H1 (cell line): ENCODE measurements around the gene SZT2. TPM values are rescaled to one million over a fixed set of nuclear protein-coding genes. Genes with fewer than 3 reads are reported as not detected.

Experiments
- CBX8 ChIP-seq: fragments of 300-800, 300-1000 bp; sonication (generic); IDR thresholded peaks from 2 replicates; pipeline ENCODE4 v1.7.1; 2016; ENCODE audit warnings: low read depth, low read length, borderline replicate concordance
- CHD1 ChIP-seq: IDR thresholded peaks from 2 replicates; pipeline ENCODE4 v1.6.1; 2012; ENCODE audit warnings: low read depth, low read length, improper control_type of control experiment
- CREB1 ChIP-seq: IDR thresholded peaks from 2 replicates; pipeline ENCODE4 v1.6.1; 2012; ENCODE audit warnings: inconsistent platforms
- GABPA ChIP-seq: IDR thresholded peaks from 2 replicates; pipeline ENCODE4 v1.6.1; 2011; ENCODE audit warnings: mild to moderate bottlenecking, low read length, moderate library complexity, borderline replicate concordance; ENCODE audit not compliant: insufficient read depth
- JUND ChIP-seq: IDR thresholded peaks from 2 replicates; pipeline ENCODE4 v1.6.1; 2011; ENCODE audit warnings: mild to moderate bottlenecking, improper control_type of control experiment, low read length
- SIN3A ChIP-seq, 2 experiments: IDR thresholded peaks in 1 of 2; conservative IDR thresholded peaks in 1 of 2; 2 replicates each; pipeline ENCODE4 v1.6.1; 2011 to 2012; ENCODE audit warnings: low read length in 2 of 2, improper control_type of control experiment in 1 of 2, low read depth in 1 of 2, mild to moderate bottlenecking in 1 of 2
- SP1 ChIP-seq: IDR thresholded peaks from 2 replicates; pipeline ENCODE4 v1.6.1; 2011; ENCODE audit warnings: low read depth, low read length
- TAF1 ChIP-seq: IDR thresholded peaks from 2 replicates; pipeline ENCODE4 v1.6.1; 2011; ENCODE audit warnings: mild to moderate bottlenecking, low read depth, low read length
- polyA plus RNA-seq, 7 experiments: library from polyadenylated mRNA; depleted of rRNA in 3 of 7; stranded (reverse) in 5 of 7; unstranded in 2 of 7; fragments of >200 nt in 5 of 7; fragments of 200-250 nt in 2 of 7; gene quantifications; 1 replicate in 5 of 7; 2 replicates in 1 of 7; 4 replicates in 1 of 7; pipeline versions ENCODE4 v1.2.1 to v1.2.3, GENCODE V29; 2011 to 2013; ENCODE audit warnings: missing spikeins in 2 of 7, mixed read lengths in 2 of 7
- total RNA-seq: library from RNA; stranded (reverse); fragmentation: NEBNext Ultra II Directional; extraction: Animal tissue kit (Norgen Biotek cat#: 25700); gene quantifications from 2 replicates; pipeline ENCODE4 v1.2.1, GENCODE V29; 2021
- TF ChIP-seq, protein P1 (sequence below): fragments of 300-600 bp; sonication (generic); IDR thresholded peaks from 2 replicates; pipeline ENCODE4 v1.7.1; 2012; ENCODE audit warnings: low read length, moderate library complexity, mild to moderate bottlenecking, inconsistent platforms; ENCODE audit not compliant: insufficient replicate concordance
- TF ChIP-seq, protein P2 (sequence below): IDR thresholded peaks from 2 replicates; pipeline ENCODE4 v1.6.1; 2011; ENCODE audit warnings: low read length, improper control_type of control experiment

The SZT2 gene
- total and polyA plus RNA-seq, 2 of the 8 experiments (the other 6 are each of a cell fraction or from before 2014, with no cell fraction given) = 4.7 to 12.9 TPM

- TF ChIP-seq, protein P1, sequence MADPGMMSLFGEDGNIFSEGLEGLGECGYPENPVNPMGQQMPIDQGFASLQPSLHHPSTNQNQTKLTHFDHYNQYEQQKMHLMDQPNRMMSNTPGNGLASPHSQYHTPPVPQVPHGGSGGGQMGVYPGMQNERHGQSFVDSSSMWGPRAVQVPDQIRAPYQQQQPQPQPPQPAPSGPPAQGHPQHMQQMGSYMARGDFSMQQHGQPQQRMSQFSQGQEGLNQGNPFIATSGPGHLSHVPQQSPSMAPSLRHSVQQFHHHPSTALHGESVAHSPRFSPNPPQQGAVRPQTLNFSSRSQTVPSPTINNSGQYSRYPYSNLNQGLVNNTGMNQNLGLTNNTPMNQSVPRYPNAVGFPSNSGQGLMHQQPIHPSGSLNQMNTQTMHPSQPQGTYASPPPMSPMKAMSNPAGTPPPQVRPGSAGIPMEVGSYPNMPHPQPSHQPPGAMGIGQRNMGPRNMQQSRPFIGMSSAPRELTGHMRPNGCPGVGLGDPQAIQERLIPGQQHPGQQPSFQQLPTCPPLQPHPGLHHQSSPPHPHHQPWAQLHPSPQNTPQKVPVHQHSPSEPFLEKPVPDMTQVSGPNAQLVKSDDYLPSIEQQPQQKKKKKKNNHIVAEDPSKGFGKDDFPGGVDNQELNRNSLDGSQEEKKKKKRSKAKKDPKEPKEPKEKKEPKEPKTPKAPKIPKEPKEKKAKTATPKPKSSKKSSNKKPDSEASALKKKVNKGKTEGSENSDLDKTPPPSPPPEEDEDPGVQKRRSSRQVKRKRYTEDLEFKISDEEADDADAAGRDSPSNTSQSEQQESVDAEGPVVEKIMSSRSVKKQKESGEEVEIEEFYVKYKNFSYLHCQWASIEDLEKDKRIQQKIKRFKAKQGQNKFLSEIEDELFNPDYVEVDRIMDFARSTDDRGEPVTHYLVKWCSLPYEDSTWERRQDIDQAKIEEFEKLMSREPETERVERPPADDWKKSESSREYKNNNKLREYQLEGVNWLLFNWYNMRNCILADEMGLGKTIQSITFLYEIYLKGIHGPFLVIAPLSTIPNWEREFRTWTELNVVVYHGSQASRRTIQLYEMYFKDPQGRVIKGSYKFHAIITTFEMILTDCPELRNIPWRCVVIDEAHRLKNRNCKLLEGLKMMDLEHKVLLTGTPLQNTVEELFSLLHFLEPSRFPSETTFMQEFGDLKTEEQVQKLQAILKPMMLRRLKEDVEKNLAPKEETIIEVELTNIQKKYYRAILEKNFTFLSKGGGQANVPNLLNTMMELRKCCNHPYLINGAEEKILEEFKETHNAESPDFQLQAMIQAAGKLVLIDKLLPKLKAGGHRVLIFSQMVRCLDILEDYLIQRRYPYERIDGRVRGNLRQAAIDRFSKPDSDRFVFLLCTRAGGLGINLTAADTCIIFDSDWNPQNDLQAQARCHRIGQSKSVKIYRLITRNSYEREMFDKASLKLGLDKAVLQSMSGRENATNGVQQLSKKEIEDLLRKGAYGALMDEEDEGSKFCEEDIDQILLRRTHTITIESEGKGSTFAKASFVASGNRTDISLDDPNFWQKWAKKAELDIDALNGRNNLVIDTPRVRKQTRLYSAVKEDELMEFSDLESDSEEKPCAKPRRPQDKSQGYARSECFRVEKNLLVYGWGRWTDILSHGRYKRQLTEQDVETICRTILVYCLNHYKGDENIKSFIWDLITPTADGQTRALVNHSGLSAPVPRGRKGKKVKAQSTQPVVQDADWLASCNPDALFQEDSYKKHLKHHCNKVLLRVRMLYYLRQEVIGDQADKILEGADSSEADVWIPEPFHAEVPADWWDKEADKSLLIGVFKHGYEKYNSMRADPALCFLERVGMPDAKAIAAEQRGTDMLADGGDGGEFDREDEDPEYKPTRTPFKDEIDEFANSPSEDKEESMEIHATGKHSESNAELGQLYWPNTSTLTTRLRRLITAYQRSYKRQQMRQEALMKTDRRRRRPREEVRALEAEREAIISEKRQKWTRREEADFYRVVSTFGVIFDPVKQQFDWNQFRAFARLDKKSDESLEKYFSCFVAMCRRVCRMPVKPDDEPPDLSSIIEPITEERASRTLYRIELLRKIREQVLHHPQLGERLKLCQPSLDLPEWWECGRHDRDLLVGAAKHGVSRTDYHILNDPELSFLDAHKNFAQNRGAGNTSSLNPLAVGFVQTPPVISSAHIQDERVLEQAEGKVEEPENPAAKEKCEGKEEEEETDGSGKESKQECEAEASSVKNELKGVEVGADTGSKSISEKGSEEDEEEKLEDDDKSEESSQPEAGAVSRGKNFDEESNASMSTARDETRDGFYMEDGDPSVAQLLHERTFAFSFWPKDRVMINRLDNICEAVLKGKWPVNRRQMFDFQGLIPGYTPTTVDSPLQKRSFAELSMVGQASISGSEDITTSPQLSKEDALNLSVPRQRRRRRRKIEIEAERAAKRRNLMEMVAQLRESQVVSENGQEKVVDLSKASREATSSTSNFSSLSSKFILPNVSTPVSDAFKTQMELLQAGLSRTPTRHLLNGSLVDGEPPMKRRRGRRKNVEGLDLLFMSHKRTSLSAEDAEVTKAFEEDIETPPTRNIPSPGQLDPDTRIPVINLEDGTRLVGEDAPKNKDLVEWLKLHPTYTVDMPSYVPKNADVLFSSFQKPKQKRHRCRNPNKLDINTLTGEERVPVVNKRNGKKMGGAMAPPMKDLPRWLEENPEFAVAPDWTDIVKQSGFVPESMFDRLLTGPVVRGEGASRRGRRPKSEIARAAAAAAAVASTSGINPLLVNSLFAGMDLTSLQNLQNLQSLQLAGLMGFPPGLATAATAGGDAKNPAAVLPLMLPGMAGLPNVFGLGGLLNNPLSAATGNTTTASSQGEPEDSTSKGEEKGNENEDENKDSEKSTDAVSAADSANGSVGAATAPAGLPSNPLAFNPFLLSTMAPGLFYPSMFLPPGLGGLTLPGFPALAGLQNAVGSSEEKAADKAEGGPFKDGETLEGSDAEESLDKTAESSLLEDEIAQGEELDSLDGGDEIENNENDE = no peak
- TF ChIP-seq SIN3A (conservative IDR thresholded peaks at IDR 0.05 in 1 of 2, IDR thresholded peaks at IDR 0.05 in 1 of 2; ENCODE audit: low read depth in 1 of 2, low read length in 2 of 2) (no peak), CHD1 (no peak), SP1 (peak; percentile 4; the same call in 1 of the 2 replicates), TAF1 (peak; percentile 60; the same call in 1 of the 2 replicates), CREB1 (no peak), GABPA (no peak), CBX8 (no peak), JUND (no peak)
- TF ChIP-seq, protein P2, sequence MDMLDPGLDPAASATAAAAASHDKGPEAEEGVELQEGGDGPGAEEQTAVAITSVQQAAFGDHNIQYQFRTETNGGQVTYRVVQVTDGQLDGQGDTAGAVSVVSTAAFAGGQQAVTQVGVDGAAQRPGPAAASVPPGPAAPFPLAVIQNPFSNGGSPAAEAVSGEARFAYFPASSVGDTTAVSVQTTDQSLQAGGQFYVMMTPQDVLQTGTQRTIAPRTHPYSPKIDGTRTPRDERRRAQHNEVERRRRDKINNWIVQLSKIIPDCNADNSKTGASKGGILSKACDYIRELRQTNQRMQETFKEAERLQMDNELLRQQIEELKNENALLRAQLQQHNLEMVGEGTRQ = no peak
Measured at GRCh38 chr1:43349594-43350306, 39.9 kb upstream of the SZT2 start (continued).
